ENCODE results near the gene HLA-DQB1. TPM values are rescaled to one million over a fixed set of nuclear protein-coding genes. Genes with fewer than 3 reads are reported as not detected.
"Not testable (repeated sequence)": the region's sequence is repeated elsewhere in the genome, so short reads cannot be mapped to it uniquely, and the experiment has no call there.

HLA-DQB1 gene
- total RNA-seq, 1 donor: under 0.01 TPM

DNA sequence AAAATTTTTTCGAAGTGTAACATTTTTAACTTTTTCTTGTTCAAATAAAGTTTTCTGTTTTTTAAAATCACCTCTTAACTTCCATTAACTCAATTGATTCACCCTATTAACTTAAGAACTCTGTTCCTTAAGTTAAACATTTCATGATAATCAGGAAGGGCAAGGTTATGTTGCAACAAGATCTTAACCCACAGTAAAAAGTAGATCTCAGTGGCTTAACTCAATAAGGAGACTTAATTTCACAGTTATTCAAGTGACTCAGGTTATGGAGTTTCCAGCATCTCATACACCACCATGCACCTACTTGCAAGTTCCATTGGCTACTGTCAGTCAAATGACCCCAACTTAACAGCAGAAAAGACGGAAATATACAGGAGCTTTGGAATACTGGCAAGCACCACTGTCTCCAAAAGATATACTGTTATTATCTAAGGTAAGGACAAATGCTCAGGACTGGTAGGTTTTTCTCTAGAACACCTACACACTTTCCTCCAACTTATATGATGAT, 11.2 kb downstream of the HLA-DQB1 start:
- H3K9me3 ChIP-seq (ENCODE audit: low read depth, low read length): no peaks in the 10 kb centered on the region
- H3K4me1 ChIP-seq (ENCODE audit: insufficient read depth, low read length): no peaks in the 10 kb centered on the region
- H4K20me1 ChIP-seq (ENCODE audit: insufficient read depth, low read length): no peaks in the 10 kb centered on the region
- no peaks in the 10 kb centered on the region for H3K27me3 ChIP-seq (ENCODE audit: insufficient read depth, low read length)
- H3K4me3 ChIP-seq (ENCODE audit: insufficient read depth, low read length): no peak overlapping the region
- no peak overlapping the region for H3K4me2 ChIP-seq (ENCODE audit: insufficient read depth, low read length)
- no peak for TF ChIP-seq CTCF (IDR thresholded peaks at IDR 0.05; ENCODE audit: extremely low read depth, low read depth, low read length)
- no peak overlapping the region for H3K27ac ChIP-seq (ENCODE audit: low read depth, low read length)
- H3K36me3 ChIP-seq (ENCODE audit: insufficient read depth, low read length): no peaks in the 10 kb centered on the region
- no peaks in the 10 kb centered on the region for H3K79me2 ChIP-seq (ENCODE audit: insufficient read depth, low read length)
- no peak overlapping the region for H2AFZ ChIP-seq (ENCODE audit: low read length)
- DNase-seq (ENCODE audit: insufficient read length, low spot score, missing footprints): no peak

GRCh38 chr6:32645047-32645703, 21.3 kb downstream of the HLA-DQB1 start:
- H3K36me3 ChIP-seq (ENCODE audit: insufficient read depth, low read length): no peaks in the 10 kb centered on the region
- H3K79me2 ChIP-seq (ENCODE audit: insufficient read depth, low read length): no peaks in the 10 kb centered on the region

GRCh38 chr6:32643904-32644303, 22.6 kb downstream of the HLA-DQB1 start:
- no peaks in the 10 kb centered on the region for H3K36me3 ChIP-seq (ENCODE audit: insufficient read depth, low read length)
- H3K4me2 ChIP-seq (ENCODE audit: insufficient read depth, low read length): no peak overlapping the region
- no peaks in the 10 kb centered on the region for H3K9me3 ChIP-seq (ENCODE audit: low read depth, low read length)
- DNase-seq (ENCODE audit: insufficient read length, low spot score, missing footprints): no peak
- no peaks in the 10 kb centered on the region for H3K79me2 ChIP-seq (ENCODE audit: insufficient read depth, low read length)
- H4K20me1 ChIP-seq (ENCODE audit: insufficient read depth, low read length): no peaks in the 10 kb centered on the region
- H3K4me1 ChIP-seq (ENCODE audit: insufficient read depth, low read length): no peaks in the 10 kb centered on the region
- no peaks in the 10 kb centered on the region for H3K27me3 ChIP-seq (ENCODE audit: insufficient read depth, low read length)
- no peak overlapping the region for H2AFZ ChIP-seq (ENCODE audit: low read length)
- no peak overlapping the region for H3K4me3 ChIP-seq (ENCODE audit: insufficient read depth, low read length)
- no peak overlapping the region for H3K27ac ChIP-seq (ENCODE audit: low read depth, low read length)
- TF ChIP-seq CTCF (IDR thresholded peaks at IDR 0.05; ENCODE audit: extremely low read depth, low read depth, low read length): no peak

More at GRCh38 chr6:32645047-32645703, 21.3 kb downstream of the HLA-DQB1 start:
- Histone ChIP-seq H3K9me3 (ENCODE audit: low read depth, low read length) (no peaks in the 10 kb centered on the region), H3K4me3 (ENCODE audit: insufficient read depth, low read length) (no peak overlapping the region), H3K27me3 (ENCODE audit: insufficient read depth, low read length) (no peaks in the 10 kb centered on the region), H3K4me2 (ENCODE audit: insufficient read depth, low read length) (no peak overlapping the region), H3K27ac (ENCODE audit: low read depth, low read length) (no peak overlapping the region), H3K4me1 (ENCODE audit: insufficient read depth, low read length) (no peaks in the 10 kb centered on the region), H2AFZ (ENCODE audit: low read length) (no peak overlapping the region), H4K20me1 (ENCODE audit: insufficient read depth, low read length) (no peaks in the 10 kb centered on the region)
- no peak for TF ChIP-seq CTCF (IDR thresholded peaks at IDR 0.05; ENCODE audit: extremely low read depth, low read depth, low read length)
- no peak for DNase-seq (ENCODE audit: insufficient read length, low spot score, missing footprints)

GRCh38 chr6:32642720-32643106, 23.7 kb downstream of the HLA-DQB1 start:
- TF ChIP-seq CTCF (IDR thresholded peaks at IDR 0.05; ENCODE audit: extremely low read depth, low read depth, low read length): no peak
- Histone ChIP-seq H3K36me3 (ENCODE audit: insufficient read depth, low read length) (no peaks in the 10 kb centered on the region), H3K27ac (ENCODE audit: low read depth, low read length) (no peak overlapping the region), H4K20me1 (ENCODE audit: insufficient read depth, low read length) (no peaks in the 10 kb centered on the region), H3K9me3 (ENCODE audit: low read depth, low read length) (no peaks in the 10 kb centered on the region), H3K4me1 (ENCODE audit: insufficient read depth, low read length) (no peaks in the 10 kb centered on the region), H3K27me3 (ENCODE audit: insufficient read depth, low read length) (no peaks in the 10 kb centered on the region), H2AFZ (ENCODE audit: low read length) (no peak overlapping the region), H3K79me2 (ENCODE audit: insufficient read depth, low read length) (no peaks in the 10 kb centered on the region), H3K4me2 (ENCODE audit: insufficient read depth, low read length) (no peak overlapping the region), H3K4me3 (ENCODE audit: insufficient read depth, low read length) (no peak overlapping the region)
- no peak for DNase-seq (ENCODE audit: insufficient read length, low spot score, missing footprints)

DNA sequence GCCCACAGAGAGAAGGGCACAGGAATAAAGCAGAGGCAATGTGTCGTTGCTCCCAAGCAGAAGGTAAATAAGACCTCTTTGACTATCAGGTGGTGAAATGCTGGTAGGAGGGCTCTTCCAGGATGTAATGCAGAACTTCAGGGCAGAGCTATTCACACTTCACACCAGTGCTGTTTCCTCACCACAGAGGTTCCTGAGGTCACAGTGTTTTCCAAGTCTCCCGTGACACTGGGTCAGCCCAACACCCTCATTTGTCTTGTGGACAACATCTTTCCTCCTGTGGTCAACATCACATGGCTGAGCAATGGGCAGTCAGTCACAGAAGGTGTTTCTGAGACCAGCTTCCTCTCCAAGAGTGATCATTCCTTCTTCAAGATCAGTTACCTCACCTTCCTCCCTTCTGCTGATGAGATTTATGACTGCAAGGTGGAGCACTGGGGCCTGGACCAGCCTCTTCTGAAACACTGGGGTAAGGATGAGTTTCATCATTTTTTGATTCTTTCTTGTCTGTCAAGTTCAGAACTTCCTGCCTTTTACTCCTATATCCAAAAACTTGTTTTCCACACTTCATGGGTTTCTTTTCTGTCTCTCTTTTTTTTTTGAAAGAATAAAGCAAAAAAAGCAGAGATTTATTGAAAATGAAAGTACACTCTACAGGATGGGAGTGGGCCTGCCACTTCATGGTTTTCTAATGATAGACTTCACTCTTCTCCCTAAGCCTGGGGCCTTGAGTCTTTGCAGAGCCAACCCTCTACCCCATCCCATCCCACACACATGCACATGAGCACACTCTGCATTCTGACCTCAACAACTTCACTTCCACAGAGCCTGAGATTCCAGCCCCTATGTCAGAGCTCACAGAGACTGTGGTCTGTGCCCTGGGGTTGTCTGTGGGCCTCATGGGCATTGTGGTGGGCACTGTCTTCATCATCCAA, 24.4 kb downstream of the HLA-DQB1 start:
- not testable (repeated sequence) for H3K9me3 ChIP-seq (ENCODE audit: low read depth, low read length); H3K4me2 ChIP-seq (ENCODE audit: insufficient read depth, low read length); H2AFZ ChIP-seq (ENCODE audit: low read length); H3K27me3 ChIP-seq (ENCODE audit: insufficient read depth, low read length); H3K4me1 ChIP-seq (ENCODE audit: insufficient read depth, low read length); H3K4me3 ChIP-seq (ENCODE audit: insufficient read depth, low read length); H3K36me3 ChIP-seq (ENCODE audit: insufficient read depth, low read length); H4K20me1 ChIP-seq (ENCODE audit: insufficient read depth, low read length); DNase-seq (ENCODE audit: insufficient read length, low spot score, missing footprints); H3K27ac ChIP-seq (ENCODE audit: low read depth, low read length); H3K79me2 ChIP-seq (ENCODE audit: insufficient read depth, low read length)
